DOHH2 (cell line): ENCODE results near the gene CRMP1.

Experiments used
- H3F3A ChIP-seq: fragments of 200-600 bp; sonication (generic), shearing (Covaris generic); 2 replicates; pipeline ENCODE4 v1.6.0; 2016; ENCODE audit warnings: antibody characterized with exemption, mild to moderate bottlenecking; ENCODE audit not compliant: control insufficient read depth, insufficient read depth
- H3K27ac ChIP-seq: fragments of 200-600 bp; sonication (generic); 2 replicates; pipeline ENCODE4 v1.5.1; 2014; ENCODE audit warnings: low read depth, mild to moderate bottlenecking, low read length, moderate library complexity
- H3K27me3 ChIP-seq: fragments of 200-600 bp; sonication (generic); 2 replicates; pipeline ENCODE4 v1.6.1; 2014; ENCODE audit warnings: mild to moderate bottlenecking, low read length, mixed read lengths; ENCODE audit not compliant: control insufficient read depth
- H3K36me3 ChIP-seq: fragments of 200-600 bp; sonication (generic); 2 replicates; pipeline ENCODE4 v1.6.1; 2014; ENCODE audit warnings: mild to moderate bottlenecking, low read length, moderate library complexity, mixed read lengths; ENCODE audit not compliant: control insufficient read depth
- H3K4me1 ChIP-seq: fragments of 200-600 bp; sonication (generic); 2 replicates; pipeline ENCODE4 v1.6.1; 2014; ENCODE audit warnings: mild to moderate bottlenecking, low read length, mixed read lengths; ENCODE audit not compliant: control insufficient read depth
- H3K4me2 ChIP-seq: fragments of 200-600 bp; sonication (generic); 2 replicates; pipeline ENCODE4 v1.6.0; 2014; ENCODE audit warnings: mild to moderate bottlenecking, low read length, moderate library complexity
- H3K4me3 ChIP-seq: fragments of 200-600 bp; sonication (generic); 2 replicates; pipeline ENCODE4 v1.5.1; 2014; ENCODE audit warnings: mild to moderate bottlenecking, low read length, mixed read lengths
- H3K79me2 ChIP-seq: fragments of 200-600 bp; sonication (generic); 2 replicates; pipeline ENCODE4 v1.6.1; 2014; ENCODE audit warnings: mild to moderate bottlenecking, low read length, mixed read lengths; ENCODE audit not compliant: control insufficient read depth
- H3K9me2 ChIP-seq: fragments of 200-600 bp; sonication (generic); replicated peaks from 2 replicates; pipeline ENCODE4 v1.6.1; 2014; ENCODE audit warnings: mild to moderate bottlenecking, low read length, mixed read lengths; ENCODE audit not compliant: control insufficient read depth
- H3K9me3 ChIP-seq: fragments of 200-600 bp; sonication (generic); 2 replicates; pipeline ENCODE4 v1.6.1; 2014; ENCODE audit warnings: antibody characterized with exemption, low read length, mixed read lengths; ENCODE audit not compliant: control insufficient read depth, insufficient read depth
- H4K20me1 ChIP-seq: fragments of 200-600 bp; sonication (generic); 2 replicates; pipeline ENCODE4 v1.6.0; 2014; ENCODE audit warnings: low read depth, mild to moderate bottlenecking, antibody characterized with exemption, low read length, moderate library complexity; ENCODE audit not compliant: control insufficient read depth, insufficient read depth
- CTCF ChIP-seq: fragments of 200-600 bp; sonication (generic); IDR thresholded peaks from one replicate; pipeline ENCODE4 v1.5.1; 2014; ENCODE audit warnings: antibody characterized with exemption, mild to moderate bottlenecking, low read depth, low read length; ENCODE audit not compliant: poor library complexity, severe bottlenecking
- EZH2phosphoT487 ChIP-seq: fragments of 200-600 bp; sonication (generic); IDR thresholded peaks from 2 replicates; pipeline ENCODE4 v1.6.1; 2017; ENCODE audit warnings: borderline replicate concordance, mild to moderate bottlenecking, antibody characterized with exemption, low read length, moderate library complexity, mixed read lengths

CRMP1 gene

GRCh38 chr4:5885733-5886132 is 7.2 kb downstream of the CRMP1 start:
- Histone ChIP-seq H3K4me2 (no peak overlapping the region), H3F3A (no peaks in the 10 kb centered on the region), H3K4me1 (no peaks in the 10 kb centered on the region), H3K36me3 (no peaks in the 10 kb centered on the region), H3K79me2 (no peaks in the 10 kb centered on the region), H3K9me2 (no peaks in the 10 kb centered on the region), H3K4me3 (no peak overlapping the region), H3K27me3 (no peaks in the 10 kb centered on the region), H4K20me1 (no peaks in the 10 kb centered on the region), H3K27ac (no peak overlapping the region), H3K9me3 (peaks cover 6% of the 10 kb centered on the region; the same call in 1 of the 2 replicates)
- TF ChIP-seq CTCF, result no peak
- TF ChIP-seq EZH2phosphoT487, result no peak

- no peaks in the 10 kb centered on the region for H3K27me3 ChIP-seq
Measured at GRCh38 chr4:5884796-5885195, 8.1 kb downstream of the CRMP1 start.

DNA sequence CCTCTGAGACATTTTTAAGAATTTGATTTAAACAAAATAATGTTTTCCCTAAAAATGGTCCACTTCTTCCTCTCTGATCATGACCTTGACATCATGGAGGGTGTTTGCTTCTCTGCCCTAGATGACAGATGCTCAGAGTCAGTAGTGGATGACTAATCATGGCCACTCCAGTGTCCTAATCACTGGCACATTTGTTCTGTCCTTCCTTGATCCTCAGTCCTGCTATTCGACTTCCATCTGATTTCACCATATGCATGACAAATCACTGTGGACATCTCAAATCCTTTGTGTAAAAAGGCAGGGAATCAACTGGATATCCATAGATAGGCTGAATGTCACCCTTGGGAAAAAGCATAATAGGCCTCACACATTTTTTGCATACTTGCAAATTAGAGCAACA is 9.0 kb downstream of the CRMP1 start:
- no peaks in the 10 kb centered on the region for H3K4me1 ChIP-seq
- TF ChIP-seq EZH2phosphoT487 (no peak), CTCF (no peak)
- H3K36me3 ChIP-seq, result no peaks in the 10 kb centered on the region
- no peaks in the 10 kb centered on the region for H3K27me3 ChIP-seq
- H4K20me1 ChIP-seq, result no peaks in the 10 kb centered on the region
- no peak overlapping the region for H3K4me2 ChIP-seq
- no peaks in the 10 kb centered on the region for H3K79me2 ChIP-seq
- no peaks in the 10 kb centered on the region for H3F3A ChIP-seq
- H3K27ac ChIP-seq, result no peak overlapping the region
- H3K4me3 ChIP-seq, result no peak overlapping the region
- H3K9me3 ChIP-seq, result peaks cover under 1% of the 10 kb centered on the region; the same call in 1 of the 2 replicates
- H3K9me2 ChIP-seq, result no peaks in the 10 kb centered on the region

More at GRCh38 chr4:5884796-5885195, 8.1 kb downstream of the CRMP1 start:
- Histone ChIP-seq H3K4me2 (no peak overlapping the region), H3K4me3 (no peak overlapping the region), H3F3A (no peaks in the 10 kb centered on the region), H3K36me3 (no peaks in the 10 kb centered on the region), H3K9me2 (no peaks in the 10 kb centered on the region), H3K27ac (no peak overlapping the region), H3K4me1 (no peaks in the 10 kb centered on the region), H3K9me3 (peaks cover 6% of the 10 kb centered on the region; the same call in 1 of the 2 replicates), H3K79me2 (no peaks in the 10 kb centered on the region), H4K20me1 (no peaks in the 10 kb centered on the region)
- no peak for TF ChIP-seq CTCF
- no peak for TF ChIP-seq EZH2phosphoT487

DNA sequence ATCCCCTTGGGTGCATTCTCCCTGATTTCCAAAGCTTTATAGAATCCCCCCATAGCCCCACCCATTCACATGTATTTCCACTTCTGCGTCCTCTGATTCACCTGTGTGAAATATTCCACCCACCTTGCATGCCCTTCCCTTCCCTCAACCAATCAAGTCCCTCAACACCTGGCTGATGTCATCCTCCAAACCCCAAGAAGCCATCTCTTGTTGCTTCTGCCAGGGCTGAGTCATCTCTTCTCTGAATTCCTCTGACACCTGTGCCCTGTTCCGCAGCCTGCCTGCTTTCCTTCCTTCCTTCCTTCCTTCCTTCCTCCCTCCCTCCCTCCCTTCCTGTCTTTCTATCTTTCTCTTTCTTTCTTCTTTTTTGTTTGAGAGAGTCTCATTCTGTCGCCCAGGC is 9.9 kb downstream of the CRMP1 start:
- H3K4me2 ChIP-seq, result no peak overlapping the region
- H4K20me1 ChIP-seq, result no peaks in the 10 kb centered on the region

More for the DNA sequence above, 9.9 kb downstream of the CRMP1 start:
- Histone ChIP-seq H3K79me2 (no peaks in the 10 kb centered on the region), H3K27me3 (no peaks in the 10 kb centered on the region), H3K4me3 (no peak overlapping the region), H3K4me1 (no peaks in the 10 kb centered on the region), H3K9me2 (no peaks in the 10 kb centered on the region), H3K27ac (no peak overlapping the region), H3F3A (no peaks in the 10 kb centered on the region), H3K9me3 (no peaks in the 10 kb centered on the region), H3K36me3 (no peaks in the 10 kb centered on the region)
- TF ChIP-seq EZH2phosphoT487 (no peak), CTCF (no peak)
